HEK293 (cell line): ENCODE data around the gene SGMS1.

Experiments
- ZFP37 ChIP-seq: fragments of 450-650 bp; formaldehyde crosslinking; IDR thresholded peaks from 2 replicates; pipeline ENCODE4 v1.5.1; 2016; ENCODE audit warnings: missing biosample characterization, missing genetic modification characterization
- ZFP69B ChIP-seq: fragments of 450-650 bp; formaldehyde crosslinking; IDR thresholded peaks from 2 replicates; pipeline ENCODE4 v1.5.1; 2016; ENCODE audit warnings: missing biosample characterization, missing genetic modification characterization
- ZNF274 ChIP-seq, 2 experiments: fragments of 200-500 bp in 1 of 2; fragments of 450-650 bp in 1 of 2; sonication (Bioruptor generic) in 1 of 2; formaldehyde crosslinking in 1 of 2; IDR thresholded peaks; 2 replicates each; pipeline versions ENCODE4 v1.5.1 to v1.6.1; 2014 to 2016; ENCODE audit warnings: borderline replicate concordance in 1 of 2, inconsistent platforms in 1 of 2, low read length in 1 of 2, missing biosample characterization in 1 of 2, missing genetic modification characterization in 1 of 2
- ZNF292 ChIP-seq: fragments of 450-650 bp; formaldehyde crosslinking; IDR thresholded peaks from 2 replicates; pipeline ENCODE4 v1.5.1; 2016; ENCODE audit warnings: low read depth, missing biosample characterization, missing genetic modification characterization, borderline replicate concordance
- TF ChIP-seq, protein P1 (sequence below): fragments of 450-650 bp; formaldehyde crosslinking; IDR thresholded peaks from 2 replicates; pipeline ENCODE4 v1.5.1; 2016; ENCODE audit warnings: missing biosample characterization, missing genetic modification characterization
- TF ChIP-seq, protein P2 (sequence below): fragments of 450-650 bp; formaldehyde crosslinking; IDR thresholded peaks from 2 replicates; pipeline ENCODE4 v1.5.1; 2016; ENCODE audit warnings: missing biosample characterization, missing genetic modification characterization

DNA sequence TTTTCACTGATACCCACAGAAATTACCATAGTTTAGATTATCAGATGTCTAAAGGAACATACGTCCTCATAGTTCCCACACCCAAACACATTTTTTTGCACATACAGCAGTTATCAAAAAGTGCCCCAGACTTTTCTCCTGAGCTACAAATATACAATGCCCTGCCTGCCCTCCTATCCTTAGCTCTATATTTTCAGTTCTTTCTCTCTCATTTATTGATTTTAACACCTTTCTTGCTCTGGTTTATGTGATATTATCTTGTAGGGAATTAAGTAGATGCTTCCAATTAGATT lies 25.1 kb upstream of the SGMS1 start:
- TF ChIP-seq, protein P1, sequence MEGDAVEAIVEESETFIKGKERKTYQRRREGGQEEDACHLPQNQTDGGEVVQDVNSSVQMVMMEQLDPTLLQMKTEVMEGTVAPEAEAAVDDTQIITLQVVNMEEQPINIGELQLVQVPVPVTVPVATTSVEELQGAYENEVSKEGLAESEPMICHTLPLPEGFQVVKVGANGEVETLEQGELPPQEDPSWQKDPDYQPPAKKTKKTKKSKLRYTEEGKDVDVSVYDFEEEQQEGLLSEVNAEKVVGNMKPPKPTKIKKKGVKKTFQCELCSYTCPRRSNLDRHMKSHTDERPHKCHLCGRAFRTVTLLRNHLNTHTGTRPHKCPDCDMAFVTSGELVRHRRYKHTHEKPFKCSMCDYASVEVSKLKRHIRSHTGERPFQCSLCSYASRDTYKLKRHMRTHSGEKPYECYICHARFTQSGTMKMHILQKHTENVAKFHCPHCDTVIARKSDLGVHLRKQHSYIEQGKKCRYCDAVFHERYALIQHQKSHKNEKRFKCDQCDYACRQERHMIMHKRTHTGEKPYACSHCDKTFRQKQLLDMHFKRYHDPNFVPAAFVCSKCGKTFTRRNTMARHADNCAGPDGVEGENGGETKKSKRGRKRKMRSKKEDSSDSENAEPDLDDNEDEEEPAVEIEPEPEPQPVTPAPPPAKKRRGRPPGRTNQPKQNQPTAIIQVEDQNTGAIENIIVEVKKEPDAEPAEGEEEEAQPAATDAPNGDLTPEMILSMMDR (tag by site-specific recombination) = no peak
- TF ChIP-seq ZNF292 (tag by site-specific recombination) = no peak
- no peak for TF ChIP-seq ZFP37 (tag by site-specific recombination)
- TF ChIP-seq ZFP69B = no peak
- no peak for TF ChIP-seq ZNF274 (IDR thresholded peaks at IDR 0.05; ENCODE audit: low read length)
- no peak for TF ChIP-seq ZNF274 (tag by site-specific recombination; IDR thresholded peaks at IDR 0.05; ENCODE audit: borderline replicate concordance)
- TF ChIP-seq, protein P2, sequence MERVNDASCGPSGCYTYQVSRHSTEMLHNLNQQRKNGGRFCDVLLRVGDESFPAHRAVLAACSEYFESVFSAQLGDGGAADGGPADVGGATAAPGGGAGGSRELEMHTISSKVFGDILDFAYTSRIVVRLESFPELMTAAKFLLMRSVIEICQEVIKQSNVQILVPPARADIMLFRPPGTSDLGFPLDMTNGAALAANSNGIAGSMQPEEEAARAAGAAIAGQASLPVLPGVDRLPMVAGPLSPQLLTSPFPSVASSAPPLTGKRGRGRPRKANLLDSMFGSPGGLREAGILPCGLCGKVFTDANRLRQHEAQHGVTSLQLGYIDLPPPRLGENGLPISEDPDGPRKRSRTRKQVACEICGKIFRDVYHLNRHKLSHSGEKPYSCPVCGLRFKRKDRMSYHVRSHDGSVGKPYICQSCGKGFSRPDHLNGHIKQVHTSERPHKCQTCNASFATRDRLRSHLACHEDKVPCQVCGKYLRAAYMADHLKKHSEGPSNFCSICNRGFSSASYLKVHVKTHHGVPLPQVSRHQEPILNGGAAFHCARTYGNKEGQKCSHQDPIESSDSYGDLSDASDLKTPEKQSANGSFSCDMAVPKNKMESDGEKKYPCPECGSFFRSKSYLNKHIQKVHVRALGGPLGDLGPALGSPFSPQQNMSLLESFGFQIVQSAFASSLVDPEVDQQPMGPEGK (tag by site-specific recombination) = no peak
